HG02623 (cell line): ENCODE measurements around the gene CCND2.

Source experiments
- ATAC-seq: cut with Tn5 transposase; IDR thresholded peaks from one replicate; pipeline ENCODE4 v1.9.1; 2021; ENCODE audit warnings: moderate library complexity; ENCODE audit not compliant: unreplicated experiment

Gene CCND2

GRCh38 chr12:4256043-4256826, 17.3 kb upstream of the CCND2 start:
- ATAC-seq: no peak

- no peak for ATAC-seq
Observed at GRCh38 chr12:4257442-4257841, 16.1 kb upstream of the CCND2 start.

- ATAC-seq: no peak
Observed at GRCh38 chr12:4259099-4259498, 14.5 kb upstream of the CCND2 start.

GRCh38 chr12:4261655-4262054, 11.9 kb upstream of the CCND2 start:
- no peak for ATAC-seq

- no peak for ATAC-seq
Observed at GRCh38 chr12:4265280-4265679, 8.3 kb upstream of the CCND2 start.

- ATAC-seq: no peak
Observed at GRCh38 chr12:4266990-4267389, 6.6 kb upstream of the CCND2 start.

- ATAC-seq: no peak
Observed at GRCh38 chr12:4267704-4268328, 5.7 kb upstream of the CCND2 start.

- no peak for ATAC-seq
Observed at GRCh38 chr12:4268329-4269181, 5.0 kb upstream of the CCND2 start.

GRCh38 chr12:4269279-4269991, 4.1 kb upstream of the CCND2 start:
- no peak for ATAC-seq

GRCh38 chr12:4270016-4270830, 3.3 kb upstream of the CCND2 start:
- ATAC-seq: no peak

- ATAC-seq: no peak
Observed at GRCh38 chr12:4270831-4271716, 2.5 kb upstream of the CCND2 start.

- ATAC-seq: peak; percentile 30
Observed at GRCh38 chr12:4271717-4272423, 1.7 kb upstream of the CCND2 start.

GRCh38 chr12:4272424-4273272, 914 bp upstream of the CCND2 start:
- ATAC-seq: peak; percentile 8

- ATAC-seq: no peak
Observed at GRCh38 chr12:4273273-4273651, 300 bp upstream of the CCND2 start.

GRCh38 chr12:4274396-4275015, 944 bp downstream of the CCND2 start:
- no peak for ATAC-seq

- ATAC-seq: no peak
Observed at GRCh38 chr12:4275016-4275869, 1.7 kb downstream of the CCND2 start.
